Mucosa of gallbladder (tissue), 1 donor: Measurements from ENCODE around the gene RTN4RL1. TPM values are rescaled to one million over a fixed set of nuclear protein-coding genes. Genes with fewer than 3 reads are reported as not detected.
A peak's percentile ranks its signal among the peaks of the same experiment; 100 is the strongest.

ENCODE experiments used
- DNase-seq: peaks from one replicate; pipeline ENCODE4 v3.0.0-alpha.2; 2020; ENCODE audit warnings: low spot score
- total RNA-seq: library from RNA; stranded (reverse); gene quantifications from one replicate; pipeline ENCODE4 v1.2.1, GENCODE V29; 2021
- donor health status: DM: no; HTN: no; CAD: no.

The RTN4RL1 gene
- total RNA-seq, 1 donor from 2014 or later = 9.3 TPM

DNA sequence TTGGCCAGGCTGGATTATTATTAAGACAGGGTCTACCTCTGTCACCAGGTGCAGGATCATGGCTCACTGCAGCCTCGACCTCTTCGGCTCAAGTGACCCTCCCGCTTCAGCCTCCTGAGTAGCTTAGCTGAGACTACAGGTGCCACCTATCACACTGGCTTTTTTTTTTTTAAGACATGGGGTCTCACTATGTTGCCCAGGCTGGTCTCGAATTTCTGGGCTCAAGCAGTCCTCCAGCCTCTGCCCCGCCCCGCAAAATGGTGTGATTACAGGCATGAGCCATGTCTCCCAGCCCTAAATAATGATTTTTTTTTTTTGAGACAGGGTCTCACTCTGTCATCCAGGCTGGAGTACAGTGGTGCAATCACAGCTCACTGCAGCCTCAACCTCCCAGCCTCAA is 22.5 kb upstream of the RTN4RL1 start:
- no peak for DNase-seq

DNA sequence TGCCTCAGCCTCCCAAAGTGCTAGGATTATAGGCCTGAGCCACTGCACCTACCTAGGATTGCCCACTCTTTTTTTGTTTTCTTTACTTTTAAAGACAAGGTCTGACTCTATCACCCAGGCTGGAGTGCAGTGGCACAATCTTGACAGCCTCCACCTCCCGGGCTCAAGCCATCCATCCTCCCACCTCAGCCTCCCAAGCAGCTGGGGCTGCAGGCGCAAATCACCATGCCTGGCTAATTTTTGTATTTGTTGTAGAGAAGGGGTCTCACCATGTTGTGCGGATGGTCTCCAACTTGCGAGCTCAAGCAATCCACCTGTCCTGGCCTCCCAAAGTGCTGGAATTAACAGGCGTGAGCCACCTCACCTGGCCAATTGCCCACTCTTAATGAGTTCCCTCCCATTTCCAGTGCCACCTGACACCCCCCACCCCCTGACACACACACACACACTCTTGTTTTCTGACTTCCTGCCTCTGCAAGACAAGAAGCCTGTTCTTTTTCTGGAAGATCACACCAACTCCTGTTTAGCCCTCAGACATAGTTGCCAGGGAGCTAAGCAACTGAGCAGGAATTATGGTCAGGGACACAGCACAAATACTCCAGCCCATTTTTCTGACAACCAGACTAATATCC is 19.2 kb upstream of the RTN4RL1 start:
- no peak for DNase-seq

DNA sequence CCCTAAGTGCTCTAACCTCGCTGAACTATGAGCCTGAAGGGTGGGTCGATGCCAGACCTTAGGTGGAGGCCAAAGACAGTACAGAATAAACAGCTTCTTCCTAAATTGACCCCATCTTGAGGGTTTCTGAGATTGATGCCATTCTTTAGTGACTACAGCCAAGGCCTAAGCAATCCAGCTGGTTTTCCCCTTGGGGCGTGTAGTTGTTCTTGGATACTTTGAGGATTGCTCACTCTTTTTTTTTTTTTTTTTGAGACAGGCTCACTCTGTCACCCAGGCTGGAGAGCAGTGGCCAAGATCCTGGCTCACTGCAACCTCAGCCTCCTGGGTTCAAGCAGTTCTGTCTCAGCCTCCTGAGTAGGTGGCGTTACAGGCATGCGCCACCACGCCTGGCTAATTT is 18.7 kb upstream of the RTN4RL1 start:
- no peak for DNase-seq

DNA sequence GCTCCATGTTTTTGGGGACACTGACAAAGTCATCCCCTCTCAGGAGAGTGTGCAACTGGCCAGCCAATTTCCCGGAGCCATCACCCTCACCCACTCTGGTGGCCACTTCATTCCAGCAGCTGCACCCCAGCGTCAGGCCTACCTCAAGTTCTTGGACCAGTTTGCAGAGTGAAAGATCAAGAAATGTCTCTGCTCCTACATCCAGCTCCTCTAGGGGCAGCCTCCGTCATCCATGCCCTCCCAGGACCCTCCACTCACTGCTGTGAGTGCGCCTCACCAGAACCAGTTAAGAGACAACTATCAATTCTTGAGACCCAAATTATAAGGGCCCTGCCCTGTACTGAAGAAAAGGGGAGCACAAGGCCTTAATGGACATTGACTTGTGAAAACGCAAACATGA is 17.8 kb upstream of the RTN4RL1 start:
- no peak for DNase-seq

DNA sequence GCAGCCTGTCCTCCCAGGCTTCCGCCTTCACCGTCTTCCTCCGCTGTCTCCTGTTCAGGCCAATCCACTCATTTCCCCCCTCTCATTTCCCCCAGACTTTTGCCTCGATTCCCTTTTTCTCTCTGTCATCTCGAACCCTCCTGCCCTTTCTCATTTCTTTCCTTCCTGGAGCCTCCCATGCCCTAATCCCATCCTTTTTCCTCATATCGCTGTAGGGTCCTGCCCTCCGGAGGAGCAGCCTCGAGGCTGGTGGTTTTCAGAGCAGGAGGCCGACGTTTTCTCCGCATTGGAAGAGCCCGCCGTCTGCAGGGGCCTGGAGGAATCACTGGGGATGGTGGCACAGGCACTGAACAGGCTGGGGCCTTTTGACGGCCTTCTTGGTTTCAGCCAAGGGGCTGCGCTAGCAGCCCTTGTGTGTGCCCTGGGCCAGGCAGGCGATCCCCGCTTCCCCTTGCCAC is 17.3 kb upstream of the RTN4RL1 start:
- no peak for DNase-seq

DNA sequence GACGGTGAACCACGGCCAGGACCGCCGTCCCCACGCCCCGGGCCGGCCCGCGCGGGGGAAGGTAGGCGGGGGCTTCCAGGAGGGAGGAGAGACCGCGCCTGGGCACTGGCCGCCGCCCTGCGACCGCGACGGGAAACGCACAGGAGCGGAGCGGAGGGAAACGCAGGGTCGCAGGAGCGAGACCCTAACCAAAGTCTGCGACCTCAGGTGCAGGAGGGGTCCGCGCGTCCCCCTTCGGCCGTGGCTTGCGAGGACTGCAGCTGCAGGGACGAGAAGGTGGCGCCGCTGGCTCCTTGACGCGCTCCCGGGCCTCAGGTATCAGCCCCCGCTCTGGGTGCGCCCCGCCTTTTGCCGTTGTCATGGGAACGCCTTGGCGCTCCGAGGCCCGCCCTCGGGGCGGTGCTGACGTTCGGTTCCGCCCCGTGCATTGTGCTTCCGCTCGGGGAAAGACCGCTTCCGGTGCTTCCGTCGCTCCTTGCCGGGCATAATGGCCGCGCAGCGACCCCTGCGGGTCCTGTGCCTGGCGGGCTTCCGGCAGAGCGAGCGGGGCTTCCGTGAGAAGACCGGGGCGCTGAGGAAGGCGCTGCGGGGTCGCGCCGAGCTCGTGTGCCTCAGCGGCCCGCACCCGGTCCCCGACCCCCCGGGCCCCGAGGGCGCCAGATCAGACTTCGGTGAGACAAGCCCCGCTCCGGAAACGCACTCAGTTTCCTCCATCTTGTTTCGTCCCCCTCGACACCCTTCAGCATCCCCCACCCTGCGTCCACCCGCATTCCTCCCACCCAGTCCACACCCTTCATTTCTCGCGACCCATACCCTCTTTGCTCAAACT is 16.6 kb upstream of the RTN4RL1 start, which contains the start of gene OVCA2:
TSS of gene OVCA2 (plus strand) at position 462 of the 829 bp plus-strand sequence. CDS start at position 488, 26 bp downstream.
- DNase-seq = peak; percentile 96

DNA sequence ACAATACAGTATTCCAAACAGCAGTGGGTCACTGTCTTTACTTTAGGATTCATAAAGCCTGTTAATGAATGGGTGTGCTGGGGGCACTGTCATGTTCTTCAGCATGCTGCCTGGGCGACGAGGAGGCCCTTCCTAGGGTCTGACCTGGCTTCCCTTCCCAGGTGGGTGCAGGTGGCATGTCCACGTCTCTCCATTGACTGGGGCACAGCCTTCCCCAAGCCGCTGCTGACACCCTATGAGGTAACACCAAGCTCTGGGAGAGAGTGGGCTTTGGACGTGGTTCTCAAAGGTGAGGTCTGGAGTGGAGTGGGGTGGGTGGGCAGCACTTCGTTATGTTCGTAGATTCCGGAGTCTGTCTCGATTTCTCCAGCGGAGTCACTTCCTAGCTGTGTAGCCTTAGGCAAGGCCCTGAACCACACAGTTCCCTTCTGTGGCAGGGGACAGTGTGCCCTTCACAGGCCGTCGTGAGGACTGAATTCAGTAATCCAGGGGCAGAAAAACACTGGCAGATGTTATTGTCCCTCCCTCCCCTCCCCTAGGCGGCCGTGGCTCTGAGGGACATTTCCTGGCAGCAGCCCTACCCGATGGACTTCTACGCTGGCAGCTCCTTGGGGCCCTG is 15.9 kb upstream of the RTN4RL1 start:
- no peak for DNase-seq

DNA sequence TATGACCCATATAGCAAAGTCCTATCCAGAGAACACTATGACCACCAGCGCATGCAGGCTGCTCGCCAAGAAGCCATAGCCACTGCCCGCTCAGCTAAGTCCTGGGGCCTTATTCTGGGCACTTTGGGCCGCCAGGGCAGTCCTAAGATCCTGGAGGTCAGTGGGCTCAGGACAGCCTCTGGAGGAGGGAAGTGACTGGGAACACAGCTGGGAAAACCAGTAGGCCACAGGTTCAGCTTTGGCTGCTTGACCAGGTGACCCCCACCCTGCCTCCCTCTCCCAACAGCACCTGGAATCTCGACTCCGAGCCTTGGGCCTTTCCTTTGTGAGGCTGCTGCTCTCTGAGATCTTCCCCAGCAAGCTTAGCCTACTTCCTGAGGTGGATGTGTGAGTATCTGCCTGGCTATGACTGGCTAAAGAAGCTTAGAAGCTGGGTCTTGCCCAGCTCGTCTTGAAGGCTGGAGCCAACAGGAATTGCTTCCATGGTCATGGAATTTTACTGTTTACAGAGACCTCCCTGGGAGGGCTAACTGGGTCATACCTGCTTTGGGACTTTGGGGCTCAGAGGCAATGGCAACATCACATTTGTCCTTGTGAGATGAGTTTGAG is 15.2 kb upstream of the RTN4RL1 start:
- DNase-seq = no peak

DNA sequence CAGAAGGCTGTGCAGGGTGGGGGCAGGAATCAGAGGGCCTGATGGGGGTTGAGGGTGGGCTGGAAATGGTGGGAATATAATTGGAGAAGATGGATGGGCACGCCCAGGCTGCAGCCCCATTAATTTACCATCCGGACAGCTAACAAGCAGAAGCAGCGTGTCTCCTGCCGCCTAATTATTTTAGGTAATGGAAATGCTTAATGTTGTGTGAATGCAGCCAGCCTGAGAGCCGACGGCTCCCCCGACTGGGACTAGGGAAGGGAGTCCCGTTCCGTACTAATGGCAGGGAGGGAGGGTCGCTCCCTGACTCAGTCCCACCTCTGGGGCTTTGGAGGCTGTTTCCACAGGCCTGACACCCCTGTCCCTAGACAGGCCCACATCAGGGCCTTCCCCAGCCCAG is 12.0 kb upstream of the RTN4RL1 start:
- DNase-seq = no peak

DNA sequence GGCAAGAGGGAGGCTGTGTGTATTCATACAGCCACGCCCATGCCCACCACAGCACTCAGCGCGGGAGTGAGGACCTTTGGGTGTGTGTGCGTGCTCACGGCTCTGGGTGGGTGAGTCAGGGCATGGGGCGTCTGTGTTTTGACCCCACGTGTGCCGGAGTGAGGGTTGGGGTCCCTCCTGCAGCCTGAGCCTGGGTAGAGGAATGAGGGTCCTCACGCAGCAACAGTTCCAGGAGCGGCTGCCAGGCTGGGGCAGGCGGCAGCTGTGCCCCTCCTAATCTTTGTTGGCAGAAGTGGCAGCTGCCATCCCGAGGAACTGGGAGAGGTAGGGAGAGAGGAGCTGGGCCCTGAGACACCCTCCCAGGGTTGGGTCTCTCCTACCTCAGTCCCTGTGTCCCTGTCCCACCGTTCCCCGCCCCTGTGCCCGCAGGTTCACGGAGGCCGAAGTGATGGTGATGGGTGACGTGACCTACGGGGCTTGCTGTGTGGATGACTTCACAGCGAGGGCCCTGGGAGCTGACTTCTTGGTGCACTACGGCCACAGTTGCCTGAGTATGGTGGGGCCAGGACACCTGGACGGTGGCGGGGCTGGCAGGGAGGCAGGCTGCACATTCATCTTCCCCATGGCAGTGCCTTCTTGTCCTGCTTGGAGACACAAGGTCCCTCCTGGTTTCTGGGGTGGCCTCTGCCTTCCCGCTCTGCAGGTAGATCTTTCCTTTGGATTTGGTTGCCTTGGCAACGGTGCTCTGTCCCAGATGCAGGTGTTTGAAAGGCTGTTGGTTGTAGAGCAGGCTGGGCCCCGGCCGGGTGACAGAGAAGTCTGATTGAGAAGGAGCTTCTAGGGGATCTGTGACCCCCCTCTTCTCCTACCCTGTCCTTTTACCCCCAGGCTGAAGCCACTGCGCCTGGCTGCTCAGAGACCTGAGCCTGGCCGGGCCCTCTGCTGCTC is 10.7 kb upstream of the RTN4RL1 start:
- DNase-seq = no peak

DNA sequence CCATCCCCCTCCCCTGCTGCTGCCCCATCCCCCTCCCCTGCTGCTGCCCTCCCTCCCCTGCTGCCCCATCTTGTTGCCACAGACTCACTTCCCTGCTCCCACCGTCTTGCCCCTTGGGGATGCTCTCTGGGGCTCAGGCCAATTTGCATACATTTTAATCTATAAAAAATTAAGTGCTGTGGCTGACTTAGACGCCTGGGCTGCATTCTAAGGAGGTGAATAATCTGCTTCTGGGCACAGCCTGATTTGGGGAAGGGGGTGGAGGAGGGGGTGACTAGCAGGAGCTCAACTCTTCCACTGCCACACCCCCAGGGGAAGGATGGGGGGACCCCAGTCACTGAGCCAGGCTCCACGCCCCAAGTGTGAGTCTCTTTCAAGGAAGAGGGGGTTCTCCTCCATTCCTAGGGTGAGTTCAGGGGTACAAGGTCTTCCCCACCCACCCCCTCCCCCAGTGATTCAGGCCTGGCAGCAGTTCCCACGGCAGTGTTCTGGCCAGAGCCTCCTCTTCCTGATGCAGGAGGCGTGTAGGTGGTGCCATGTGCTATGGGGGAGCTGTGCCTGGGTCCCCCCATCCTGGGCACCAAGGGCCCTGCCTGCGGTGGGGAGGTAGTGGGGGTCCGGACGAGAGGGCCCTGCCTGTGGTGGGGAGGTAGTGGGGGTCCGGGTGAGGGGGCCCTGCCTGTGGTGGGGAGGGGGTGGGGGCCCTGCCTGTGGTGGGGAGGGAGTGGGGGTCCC is 9.8 kb upstream of the RTN4RL1 start:
- no peak for DNase-seq

DNA sequence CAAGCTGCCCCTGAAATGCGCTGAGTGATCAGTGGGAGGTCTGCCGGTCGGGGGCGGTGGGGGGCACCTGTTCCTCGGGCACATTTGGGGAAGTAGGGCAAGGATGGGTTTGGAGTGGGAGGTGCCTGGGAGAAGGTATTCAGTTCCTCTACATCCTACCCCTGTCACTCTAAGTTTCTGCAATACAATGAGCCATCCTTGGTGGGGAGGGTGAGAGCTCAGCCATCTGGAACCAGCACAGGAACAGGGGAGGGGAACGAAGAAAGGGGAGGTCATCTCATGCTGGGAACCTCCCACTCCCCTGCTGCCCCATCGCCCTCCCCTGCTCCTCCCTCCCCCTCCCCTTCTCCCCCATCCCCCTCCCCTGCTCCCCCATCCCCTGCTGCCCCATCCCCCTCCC is 9.0 kb upstream of the RTN4RL1 start:
- no peak for DNase-seq

DNA sequence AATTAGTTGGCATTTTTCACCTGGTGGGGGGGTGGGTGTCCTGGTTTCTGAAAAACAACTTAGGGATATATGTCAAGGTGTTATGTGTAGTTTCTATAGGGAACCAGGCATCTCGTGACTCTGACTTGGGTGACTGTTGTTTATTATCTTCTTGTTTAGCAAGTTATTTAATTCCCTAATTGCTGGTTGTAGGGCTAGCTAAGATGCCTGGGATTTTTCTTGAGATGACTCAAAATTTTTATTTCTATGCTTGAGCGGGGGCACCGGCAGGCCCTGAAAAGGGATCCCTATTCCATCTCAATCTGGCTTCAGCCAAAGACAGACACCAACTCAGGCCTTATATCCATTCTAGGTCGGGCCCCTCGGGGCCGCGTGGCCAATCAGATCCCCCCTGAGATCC is 8.0 kb upstream of the RTN4RL1 start:
- DNase-seq = no peak

DNA sequence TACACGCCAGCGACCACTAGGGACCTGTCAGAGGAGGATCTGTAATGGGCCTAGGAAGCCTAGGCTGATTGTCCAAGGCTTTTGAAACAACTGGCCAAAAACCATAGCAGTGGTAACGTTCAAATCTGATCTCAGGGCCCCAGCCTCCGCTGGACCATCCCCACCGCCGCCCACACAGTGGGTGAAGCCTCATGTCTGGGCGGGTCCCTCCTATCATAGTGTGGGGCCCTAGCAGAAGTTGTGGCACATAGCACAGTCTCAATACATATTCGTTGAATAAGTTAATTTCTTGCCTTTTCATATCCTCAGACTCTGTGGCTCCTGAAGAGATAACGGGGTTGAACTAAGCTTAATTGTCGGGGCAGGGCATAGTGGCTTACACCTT is 5.6 kb upstream of the RTN4RL1 start:
- DNase-seq = no peak

DNA sequence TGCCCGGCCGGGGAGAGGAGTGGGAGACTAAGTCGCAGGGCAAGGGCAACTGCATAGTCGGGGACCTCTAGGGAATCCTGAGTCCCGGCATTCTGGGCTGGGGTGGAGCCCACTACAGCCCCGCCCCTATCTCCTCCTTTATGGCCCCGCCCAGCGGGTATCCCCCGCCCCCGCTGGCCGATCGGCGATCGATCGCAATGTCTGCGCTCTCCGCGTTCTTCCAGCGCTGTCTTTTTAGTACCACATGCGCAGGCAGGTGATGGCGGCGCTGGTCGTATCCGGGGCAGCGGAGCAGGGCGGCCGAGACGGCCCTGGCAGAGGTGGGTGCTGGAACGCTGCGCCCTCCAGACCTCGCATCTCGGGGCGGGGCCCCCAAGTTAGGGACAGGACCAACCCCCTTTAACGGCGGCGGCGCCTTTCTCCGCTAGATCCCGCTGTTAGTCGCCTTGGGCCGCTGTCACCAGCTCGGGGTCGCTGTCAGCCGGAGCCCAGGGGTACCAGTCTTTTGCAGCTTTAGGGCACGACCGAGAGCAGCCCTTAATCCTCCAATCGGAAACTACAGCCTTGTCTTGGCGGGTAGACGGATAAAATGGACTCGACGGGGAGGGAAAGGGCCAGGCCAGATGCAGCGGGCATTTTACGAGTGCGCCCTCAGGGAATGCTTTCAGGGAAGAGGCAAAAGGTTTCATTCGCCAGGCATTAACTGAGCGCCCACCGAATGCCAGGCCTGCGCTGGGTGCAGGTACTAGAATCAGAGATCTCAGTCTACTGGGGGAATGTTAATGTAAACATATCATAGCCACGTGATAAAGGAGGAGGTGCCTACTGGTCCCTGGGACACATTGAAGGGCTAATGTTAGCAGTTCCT is 5.0 kb upstream of the RTN4RL1 start, which contains the start of gene DPH1:
TSS of gene DPH1 (plus strand) at position 243 of the 868 bp plus-strand sequence. CDS start at position 260, 17 bp downstream.
- DNase-seq = peak; percentile 90

DNA sequence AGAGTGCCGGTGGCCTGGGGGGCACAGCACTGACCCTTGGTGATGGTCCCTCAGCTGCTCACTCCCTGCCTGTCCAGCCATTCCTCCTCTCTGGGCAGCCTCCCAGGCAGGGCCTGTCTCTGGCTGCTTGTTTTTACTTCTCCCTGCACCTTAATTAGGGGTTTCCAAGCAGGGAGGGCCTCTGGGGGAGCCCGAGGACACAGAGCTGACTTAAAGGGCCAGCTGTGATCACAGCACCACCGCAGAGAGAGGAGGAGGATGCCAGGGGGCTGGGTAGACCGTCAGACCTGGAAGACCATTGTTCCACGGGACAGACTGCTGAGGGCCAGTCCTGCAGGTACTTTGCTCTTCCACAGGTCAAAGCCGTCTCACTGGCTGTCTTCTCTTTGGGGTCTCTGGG is 3.6 kb upstream of the RTN4RL1 start:
- no peak for DNase-seq

DNA sequence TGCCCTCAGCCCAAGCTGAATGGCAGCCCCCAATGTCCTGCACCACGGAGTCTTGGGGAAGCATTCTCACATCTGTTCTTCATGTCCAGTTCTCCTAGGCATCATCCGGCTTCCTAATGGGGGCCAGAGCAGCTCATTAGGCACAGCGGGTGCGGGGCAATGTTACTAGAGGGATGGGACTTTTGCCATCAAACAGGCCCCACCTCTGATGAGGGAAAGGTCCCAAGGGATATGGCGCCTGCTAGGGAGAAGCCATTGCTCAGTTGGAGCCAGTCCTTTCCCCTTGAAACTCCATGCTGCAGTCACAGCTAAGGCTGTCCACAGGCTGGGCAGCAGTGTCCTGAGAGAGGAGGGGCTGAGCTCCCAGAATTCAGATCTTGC is 3.1 kb upstream of the RTN4RL1 start:
- DNase-seq = no peak

DNA sequence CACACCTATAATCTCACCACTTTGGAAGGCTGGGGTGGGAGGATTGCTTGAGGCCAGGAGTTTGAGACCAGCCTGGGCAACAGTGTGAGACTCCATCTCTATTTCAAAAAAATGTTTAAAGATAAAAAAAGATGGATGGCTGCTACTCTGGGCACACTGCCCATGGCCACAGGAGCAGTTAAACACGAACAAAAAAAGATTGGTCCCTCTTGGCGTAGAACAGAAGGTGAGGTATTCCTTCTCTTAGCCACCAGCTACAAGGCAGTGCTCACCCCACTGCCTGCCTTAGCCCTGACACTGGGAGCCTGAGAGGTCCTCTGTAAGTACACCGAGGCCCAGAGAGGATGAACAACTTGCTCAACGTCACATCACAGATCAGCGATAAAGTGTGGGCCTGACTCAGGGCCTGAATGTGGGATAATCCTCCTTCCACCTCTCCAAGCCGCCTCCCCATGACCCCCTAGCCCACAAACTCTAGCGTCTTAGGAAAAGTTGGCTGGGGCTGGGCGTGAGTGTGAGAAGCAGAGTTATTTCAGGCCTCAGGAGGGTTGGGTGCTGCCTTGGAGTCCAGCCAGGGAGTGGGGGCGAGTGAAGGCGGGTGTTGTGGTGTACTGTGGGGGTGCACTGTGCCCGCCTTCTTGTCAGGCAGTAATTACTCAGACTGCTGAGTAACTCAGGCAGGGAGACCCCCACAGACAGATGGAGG is 2.5 kb upstream of the RTN4RL1 start:
- no peak for DNase-seq
